ENCODE measurements around the gene MILR1. TPM values are rescaled to one million over a fixed set of nuclear protein-coding genes. Genes with fewer than 3 reads are reported as not detected.

MILR1 gene
- total RNA-seq, 1 experiment from 2014 or later, result not detected

GRCh38 chr17:64498308-64499203 is 49.6 kb downstream of the MILR1 start (continued):
- peak; percentile 85 for TF ChIP-seq ZNF425 (CRISPR knock-in tag; conservative IDR thresholded peaks at IDR 0.05)
- TF ChIP-seq STAT6 (CRISPR knock-in tag; conservative IDR thresholded peaks at IDR 0.05; ENCODE audit: low read depth), result no peak
- no peak for TF ChIP-seq ATF2 (CRISPR knock-in tag; IDR thresholded peaks at IDR 0.05; ENCODE audit: borderline replicate concordance, low read depth)
- TF ChIP-seq IRF1 (CRISPR knock-in tag; IDR thresholded peaks at IDR 0.05), result no peak
- TF ChIP-seq ZNF532 (CRISPR knock-in tag; IDR thresholded peaks at IDR 0.05; ENCODE audit: borderline replicate concordance), result peak; percentile 60; the same call in 1 of the 2 replicates
- TF ChIP-seq ERG (CRISPR knock-in tag; IDR thresholded peaks at IDR 0.05), result peak; percentile 90; the same call in 1 of the 2 replicates
- TF ChIP-seq NFYB (CRISPR knock-in tag; conservative IDR thresholded peaks at IDR 0.05; ENCODE audit: low read depth), result no peak
- no peak for TF ChIP-seq ETV6 (CRISPR knock-in tag; IDR thresholded peaks at IDR 0.05)
- TF ChIP-seq USF2 (CRISPR knock-in tag; IDR thresholded peaks at IDR 0.05), result no peak
- no peak for TF ChIP-seq NR1H2 (CRISPR knock-in tag; IDR thresholded peaks at IDR 0.05)
- TF ChIP-seq CDX4 (CRISPR knock-in tag; IDR thresholded peaks at IDR 0.05; ENCODE audit: borderline replicate concordance), result peak; percentile 7; the same call in 1 of the 2 replicates
- no peak for TF ChIP-seq ZNF121 (CRISPR knock-in tag; IDR thresholded peaks at IDR 0.05)
- TF ChIP-seq E2F5 (CRISPR knock-in tag; IDR thresholded peaks at IDR 0.05), result no peak
- no peak for TF ChIP-seq JAZF1 (CRISPR knock-in tag; IDR thresholded peaks at IDR 0.05)
- no peak for TF ChIP-seq JUN (CRISPR knock-in tag; IDR thresholded peaks at IDR 0.05)
- no peak for TF ChIP-seq HMGXB4 (CRISPR knock-in tag; IDR thresholded peaks at IDR 0.05)
- TF ChIP-seq USF1 (CRISPR knock-in tag; IDR thresholded peaks at IDR 0.05), result no peak
- no peak for TF ChIP-seq SP1 (CRISPR knock-in tag; conservative IDR thresholded peaks at IDR 0.05)
